CD14-positive monocyte (primary cell): ENCODE results near the gene SVIL. TPM values are rescaled to one million over a fixed set of nuclear protein-coding genes. Genes with fewer than 3 reads are reported as not detected.

Source experiments
- DNase-seq, 3 donors: peaks; one replicate each; pipeline ENCODE4 v3.0.0-alpha.2; 2011 to 2022
- H2AFZ ChIP-seq: 2 replicates; pipeline ENCODE4 v1.6.0; 2012; ENCODE audit warnings: mild to moderate bottlenecking, low read depth, low read length, inconsistent platforms; ENCODE audit not compliant: insufficient read depth, poor library complexity, severe bottlenecking
- H3K27ac ChIP-seq, 2 donors: 1 replicate in 1 of 2; 2 replicates in 1 of 2; pipeline ENCODE4 v1.5.1; 2012 to 2013; ENCODE audit warnings: low read length in 2 of 2, control low read depth in 1 of 2, inconsistent platforms in 1 of 2, low read depth in 1 of 2, mild to moderate bottlenecking in 1 of 2
- H3K27me3 ChIP-seq, 2 donors: one replicate each; pipeline versions ENCODE4 v1.6.0 to v1.6.1; 2011 to 2013; ENCODE audit warnings: low read length in 2 of 2; ENCODE audit not compliant: control insufficient read depth in 2 of 2, insufficient read depth in 2 of 2
- H3K36me3 ChIP-seq, 2 donors: replicated peaks in 1 of 2; 1 replicate in 1 of 2; 2 replicates in 1 of 2; pipeline versions ENCODE4 v1.5.1 to v1.6.1; 2012 to 2013; ENCODE audit warnings: low read length in 2 of 2, control low read depth in 1 of 2, inconsistent platforms in 1 of 2, mild to moderate bottlenecking in 1 of 2; ENCODE audit not compliant: insufficient read depth in 2 of 2, control insufficient read depth in 1 of 2
- H3K4me1 ChIP-seq, 2 donors: 1 replicate in 1 of 2; 2 replicates in 1 of 2; pipeline versions ENCODE4 v1.5.1 to v1.6.1; 2012 to 2013; ENCODE audit warnings: low read length in 2 of 2, control low read depth in 1 of 2, inconsistent platforms in 1 of 2, mild to moderate bottlenecking in 1 of 2, moderate library complexity in 1 of 2; ENCODE audit not compliant: insufficient read depth in 2 of 2, control insufficient read depth in 1 of 2
- H3K4me2 ChIP-seq: replicated peaks from 2 replicates; pipeline ENCODE3; 2012; ENCODE audit warnings: low read length, moderate library complexity, mild to moderate bottlenecking; ENCODE audit not compliant: poor library complexity, severe bottlenecking; ENCODE audit errors: extremely low read depth
- H3K4me3 ChIP-seq, 3 experiments: fragments of 200-600 bp in 1 of 3; sonication (generic) in 1 of 3; replicated peaks in 1 of 3; 1 replicate in 2 of 3; 2 replicates in 1 of 3; pipeline ENCODE4 v1.5.1; 2011 to 2013; ENCODE audit warnings: low read length in 3 of 3, mild to moderate bottlenecking in 3 of 3, control low read depth in 2 of 3, low read depth in 2 of 3, inconsistent platforms in 1 of 3, moderate library complexity in 1 of 3
- H3K79me2 ChIP-seq: 2 replicates; pipeline ENCODE4 v1.6.0; 2012; ENCODE audit warnings: mild to moderate bottlenecking, control low read depth, inconsistent platforms, low read length, moderate library complexity; ENCODE audit not compliant: insufficient read depth
- H3K9ac ChIP-seq: 2 replicates; pipeline ENCODE4 v1.6.0; 2017; ENCODE audit warnings: low read length, mild to moderate bottlenecking; ENCODE audit not compliant: insufficient read depth, poor library complexity, severe bottlenecking
- H3K9me3 ChIP-seq, 2 donors: replicated peaks in 1 of 2; 1 replicate in 1 of 2; 2 replicates in 1 of 2; pipeline versions ENCODE4 v1.5.1 to v1.6.1; 2012 to 2013; ENCODE audit warnings: low read length in 2 of 2, control low read depth in 1 of 2; ENCODE audit not compliant: control insufficient read depth in 1 of 2, insufficient read depth in 1 of 2
- H4K20me1 ChIP-seq: 2 replicates; pipeline ENCODE4 v1.6.0; 2012; ENCODE audit warnings: mild to moderate bottlenecking, low read length, control low read depth, moderate library complexity; ENCODE audit not compliant: insufficient read depth
- H3K27ac Mint-ChIP-seq, 7 donors: one replicate each; pipeline ENCODE4 v1.8.0; 2020; ENCODE audit warnings: mild to moderate bottlenecking in 7 of 7, mixed read lengths in 7 of 7, moderate library complexity in 6 of 7, inconsistent platforms in 2 of 7
- H3K27me3 Mint-ChIP-seq, 3 donors: one replicate each; pipeline ENCODE4 v1.8.0; 2021 to 2022; ENCODE audit warnings: low read depth in 3 of 3, mild to moderate bottlenecking in 3 of 3, mixed read lengths in 3 of 3, moderate library complexity in 3 of 3, inconsistent platforms in 1 of 3
- H3K36me3 Mint-ChIP-seq, 2 donors: one replicate each; pipeline ENCODE4 v1.8.0; 2020; ENCODE audit warnings: mixed read lengths in 2 of 2, inconsistent platforms in 1 of 2, mild to moderate bottlenecking in 1 of 2
- H3K4me1 Mint-ChIP-seq: one replicate; pipeline ENCODE4 v1.8.0; 2020; ENCODE audit warnings: mild to moderate bottlenecking, mixed read lengths
- H3K4me3 Mint-ChIP-seq, 2 donors: one replicate each; pipeline ENCODE4 v1.8.0; 2020; ENCODE audit warnings: mild to moderate bottlenecking in 2 of 2, mixed read lengths in 2 of 2, moderate library complexity in 1 of 2
- H3K9me3 Mint-ChIP-seq, 7 donors: one replicate each; pipeline ENCODE4 v1.8.0; 2020 to 2022; ENCODE audit warnings: mixed read lengths in 7 of 7, mild to moderate bottlenecking in 6 of 7, moderate library complexity in 6 of 7, inconsistent platforms in 2 of 7
- CTCF ChIP-seq: fragments of 200-600 bp; IDR thresholded peaks from one replicate; pipeline ENCODE4 v1.8.0; 2022; ENCODE audit warnings: antibody characterized with exemption, mild to moderate bottlenecking
- WGBS: methylation state at CpG from one replicate; pipeline ENCODE4 v1.1.5; 2013; ENCODE audit warnings: missing lambda C conversion rate; ENCODE audit not compliant: insufficient coverage; 5-methylcytosine and 5-hydroxymethylcytosine counted together
- intact Hi-C, 2 donors: fragments of 100-400 bp; cut with micrococcal nuclease; formaldehyde crosslinking; loops; one replicate each; pipeline versions ENCODE4 v1.15.0 to v1.15.1; 2023
- polyA plus RNA-seq, 3 donors: library from polyadenylated mRNA; depleted of rRNA in 1 of 3; unstranded in 2 of 3; stranded (reverse) in 1 of 3; fragments of 300-500 nt in 2 of 3; fragments of >200 nt in 1 of 3; fragmentation: Illumina TruSeq in 2 of 3; gene quantifications; 1 replicate in 2 of 3; 2 replicates in 1 of 3; pipeline ENCODE4 v1.2.3, GENCODE V29; 2012 to 2021

SVIL gene
- polyA plus RNA-seq, 3 donors: 2.1 to 14.3 (median 5.8) TPM

- TF ChIP-seq CTCF: no peak
- H3K36me3 Mint-ChIP-seq: peaks cover 63 to 86% of the 10 kb centered on the region in 2 donors
- 97% methylated on average over 21 of the region's 28 CpGs for WGBS
- H3K4me1 Mint-ChIP-seq: peaks cover 2% of the 10 kb centered on the region
- H3K27ac ChIP-seq: no peak overlapping the region
- H3K4me1 ChIP-seq: no peaks in the 10 kb centered on the region
- no peak overlapping the region for H3K4me3 ChIP-seq
- H3K4me3 Mint-ChIP-seq: no peak overlapping the region
- no peaks in the 10 kb centered on the region for H3K27me3 ChIP-seq
- H3K27me3 Mint-ChIP-seq: no peaks in the 10 kb centered on the region
- H2AFZ ChIP-seq: no peak overlapping the region
- no peak for DNase-seq
- peak overlapping the region in 1 of 7 donors; percentile 68 for H3K27ac Mint-ChIP-seq
- no peaks in the 10 kb centered on the region for H4K20me1 ChIP-seq
- H3K9me3 Mint-ChIP-seq: no peaks in the 10 kb centered on the region
- no peaks in the 10 kb centered on the region for H3K79me2 ChIP-seq
- H3K4me2 ChIP-seq: no peak overlapping the region
- peaks cover 65 to 100% of the 10 kb centered on the region in 2 donors for H3K36me3 ChIP-seq
- no peak overlapping the region for H3K9ac ChIP-seq
- no peaks in the 10 kb centered on the region for H3K9me3 ChIP-seq
- intact Hi-C loops: no loop called here
Observed at GRCh38 chr10:29479981-29480954, 154.5 kb downstream of the SVIL start.

GRCh38 chr10:29479081-29479925 lies 155.5 kb downstream of the SVIL start:
- Mint-ChIP-seq H3K36me3 (peaks cover 56 to 79% of the 10 kb centered on the region in 2 donors), H3K27ac (peak overlapping the region in 1 of 7 donors; percentile 68), H3K9me3 (no peaks in the 10 kb centered on the region), H3K27me3 (no peaks in the 10 kb centered on the region), H3K4me3 (no peak overlapping the region), H3K4me1 (peaks cover 2% of the 10 kb centered on the region)
- Histone ChIP-seq H3K27me3 (no peaks in the 10 kb centered on the region), H3K27ac (no peak overlapping the region), H3K9me3 (no peaks in the 10 kb centered on the region), H3K4me2 (no peak overlapping the region), H3K79me2 (no peaks in the 10 kb centered on the region), H3K4me1 (no peaks in the 10 kb centered on the region), H3K9ac (no peak overlapping the region), H3K4me3 (no peak overlapping the region), H3K36me3 (peaks cover 62 to 97% of the 10 kb centered on the region in 2 donors), H4K20me1 (no peaks in the 10 kb centered on the region), H2AFZ (no peak overlapping the region)
- intact Hi-C loops: no loop called here
- WGBS: 81% methylated on average over 6 of the region's 12 CpGs
- TF ChIP-seq CTCF: no peak
- no peak for DNase-seq
